ENCODE data around the gene KIF26A.

The KIF26A gene

GRCh38 chr14:104144453-104144790, 6.0 kb downstream of the KIF26A start:
- H3K36me3 ChIP-seq (ENCODE audit: control insufficient read depth in 5 of 5, insufficient read depth in 5 of 5, low read length in 5 of 5) = peaks cover 0 to 8% (median 0%) of the 10 kb centered on the region in 5 donors
- H3K4me1 ChIP-seq (ENCODE audit: control insufficient read depth in 5 of 5, insufficient read depth in 5 of 5, low read length in 5 of 5) = peaks cover 0 to 76% (median 17%) of the 10 kb centered on the region in 5 donors
- H3K9ac ChIP-seq (ENCODE audit: low read length in 5 of 5) = no peak overlapping the region
- no peak overlapping the region for H3K4me3 ChIP-seq (ENCODE audit: low read depth in 1 of 5, low read length in 5 of 5)
- H3K9me3 ChIP-seq (ENCODE audit: control insufficient read depth in 5 of 5, low read length in 5 of 5) = no peaks in the 10 kb centered on the region
- H3K27ac ChIP-seq (ENCODE audit: low read depth, low read length) = no peak overlapping the region
- peaks cover 3 to 30% (median 18%) of the 10 kb centered on the region in 5 donors for H3K27me3 ChIP-seq (ENCODE audit: control insufficient read depth in 5 of 5, insufficient read depth in 4 of 5, low read length in 5 of 5)

GRCh38 chr14:104144911-104145825, 6.8 kb downstream of the KIF26A start:
- H3K36me3 ChIP-seq (ENCODE audit: control insufficient read depth in 5 of 5, insufficient read depth in 5 of 5, low read length in 5 of 5) = peaks cover 0 to 8% (median 0%) of the 10 kb centered on the region in 5 donors
- H3K4me3 ChIP-seq (ENCODE audit: low read depth in 1 of 5, low read length in 5 of 5) = no peak overlapping the region
- no peak overlapping the region for H3K27ac ChIP-seq (ENCODE audit: low read depth, low read length)
- peaks cover 0 to 29% (median 14%) of the 10 kb centered on the region in 5 donors for H3K27me3 ChIP-seq (ENCODE audit: control insufficient read depth in 5 of 5, insufficient read depth in 4 of 5, low read length in 5 of 5)
- H3K4me1 ChIP-seq (ENCODE audit: control insufficient read depth in 5 of 5, insufficient read depth in 5 of 5, low read length in 5 of 5) = peaks cover 0 to 78% (median 20%) of the 10 kb centered on the region in 5 donors
- no peaks in the 10 kb centered on the region for H3K9me3 ChIP-seq (ENCODE audit: control insufficient read depth in 5 of 5, low read length in 5 of 5)
- H3K9ac ChIP-seq (ENCODE audit: low read length in 5 of 5) = no peak overlapping the region

GRCh38 chr14:104145826-104146601, 7.6 kb downstream of the KIF26A start:
- Histone ChIP-seq H3K9me3 (ENCODE audit: control insufficient read depth in 5 of 5, low read length in 5 of 5) (no peaks in the 10 kb centered on the region), H3K36me3 (ENCODE audit: control insufficient read depth in 5 of 5, insufficient read depth in 5 of 5, low read length in 5 of 5) (peaks cover 0 to 6% (median 0%) of the 10 kb centered on the region in 5 donors), H3K27me3 (ENCODE audit: control insufficient read depth in 5 of 5, insufficient read depth in 4 of 5, low read length in 5 of 5) (peaks cover 0 to 30% (median 14%) of the 10 kb centered on the region in 5 donors), H3K4me3 (ENCODE audit: low read depth in 1 of 5, low read length in 5 of 5) (no peak overlapping the region), H3K9ac (ENCODE audit: low read length in 5 of 5) (no peak overlapping the region), H3K27ac (ENCODE audit: low read depth, low read length) (no peak overlapping the region), H3K4me1 (ENCODE audit: control insufficient read depth in 5 of 5, insufficient read depth in 5 of 5, low read length in 5 of 5) (peaks cover 0 to 78% (median 28%) of the 10 kb centered on the region in 5 donors)

- H3K4me3 ChIP-seq (ENCODE audit: low read depth in 1 of 5, low read length in 5 of 5) = peak overlapping the region in 1 of 5 donors; percentile 13
- H3K4me1 ChIP-seq (ENCODE audit: control insufficient read depth in 5 of 5, insufficient read depth in 5 of 5, low read length in 5 of 5) = peaks cover 0 to 74% (median 28%) of the 10 kb centered on the region in 5 donors
- no peak overlapping the region for H3K27ac ChIP-seq (ENCODE audit: low read depth, low read length)
- no peak overlapping the region for H3K9ac ChIP-seq (ENCODE audit: low read length in 5 of 5)
- H3K36me3 ChIP-seq (ENCODE audit: control insufficient read depth in 5 of 5, insufficient read depth in 5 of 5, low read length in 5 of 5) = peaks cover 0 to 5% (median 0%) of the 10 kb centered on the region in 5 donors
- no peaks in the 10 kb centered on the region for H3K9me3 ChIP-seq (ENCODE audit: control insufficient read depth in 5 of 5, low read length in 5 of 5)
- peaks cover 0 to 30% (median 14%) of the 10 kb centered on the region in 5 donors for H3K27me3 ChIP-seq (ENCODE audit: control insufficient read depth in 5 of 5, insufficient read depth in 4 of 5, low read length in 5 of 5)
Observed at GRCh38 chr14:104146651-104147345, 8.4 kb downstream of the KIF26A start.

DNA sequence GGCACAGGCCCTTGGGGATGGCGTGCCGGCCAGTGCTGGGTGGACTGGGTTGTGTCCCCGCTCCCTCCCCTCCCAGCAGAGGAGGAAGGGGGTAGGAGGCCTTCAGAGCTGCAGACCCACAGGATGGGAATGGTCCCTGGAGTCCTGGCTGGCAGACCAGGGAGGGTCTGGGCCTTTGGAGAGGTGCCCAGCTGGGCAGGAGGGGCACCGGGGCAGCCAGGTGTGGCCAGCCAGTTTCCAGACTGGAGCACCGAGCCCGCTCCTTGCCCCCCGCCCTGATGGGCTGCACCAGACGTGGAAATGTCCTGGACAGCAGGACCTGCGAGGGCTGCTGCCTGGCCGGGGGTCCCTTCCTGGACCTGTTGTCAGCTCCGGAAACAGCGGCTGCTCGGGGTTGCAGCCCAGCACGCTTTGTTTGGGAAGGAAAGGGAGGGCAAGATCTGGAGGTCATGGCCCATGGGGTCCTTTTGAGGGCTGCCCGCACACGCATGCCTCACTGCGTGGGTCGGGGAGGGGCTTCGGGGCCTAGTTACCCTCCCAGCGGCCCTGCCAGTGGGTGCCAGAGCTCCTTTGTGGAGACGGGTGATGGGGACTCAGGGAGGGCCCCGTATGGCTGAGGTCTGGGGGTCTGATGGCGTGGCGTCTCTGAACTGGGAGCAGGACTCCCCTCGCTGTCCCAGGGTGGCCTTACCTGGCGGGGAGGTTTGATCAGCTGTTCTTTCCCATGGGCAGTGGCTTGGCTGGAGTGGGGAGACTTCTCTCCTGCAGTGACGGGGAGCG, 9.1 kb downstream of the KIF26A start:
- Histone ChIP-seq H3K9me3 (ENCODE audit: control insufficient read depth in 5 of 5, low read length in 5 of 5) (no peaks in the 10 kb centered on the region), H3K27me3 (ENCODE audit: control insufficient read depth in 5 of 5, insufficient read depth in 4 of 5, low read length in 5 of 5) (peaks cover 0 to 32% (median 14%) of the 10 kb centered on the region in 5 donors), H3K36me3 (ENCODE audit: control insufficient read depth in 5 of 5, insufficient read depth in 5 of 5, low read length in 5 of 5) (peaks cover 0 to 5% (median 4%) of the 10 kb centered on the region in 5 donors), H3K9ac (ENCODE audit: low read length in 5 of 5) (no peak overlapping the region), H3K4me1 (ENCODE audit: control insufficient read depth in 5 of 5, insufficient read depth in 5 of 5, low read length in 5 of 5) (peaks cover 0 to 68% (median 28%) of the 10 kb centered on the region in 5 donors), H3K27ac (ENCODE audit: low read depth, low read length) (no peak overlapping the region), H3K4me3 (ENCODE audit: low read depth in 1 of 5, low read length in 5 of 5) (peak overlapping the region in 2 of 5 donors; percentile 13 to 14)

DNA sequence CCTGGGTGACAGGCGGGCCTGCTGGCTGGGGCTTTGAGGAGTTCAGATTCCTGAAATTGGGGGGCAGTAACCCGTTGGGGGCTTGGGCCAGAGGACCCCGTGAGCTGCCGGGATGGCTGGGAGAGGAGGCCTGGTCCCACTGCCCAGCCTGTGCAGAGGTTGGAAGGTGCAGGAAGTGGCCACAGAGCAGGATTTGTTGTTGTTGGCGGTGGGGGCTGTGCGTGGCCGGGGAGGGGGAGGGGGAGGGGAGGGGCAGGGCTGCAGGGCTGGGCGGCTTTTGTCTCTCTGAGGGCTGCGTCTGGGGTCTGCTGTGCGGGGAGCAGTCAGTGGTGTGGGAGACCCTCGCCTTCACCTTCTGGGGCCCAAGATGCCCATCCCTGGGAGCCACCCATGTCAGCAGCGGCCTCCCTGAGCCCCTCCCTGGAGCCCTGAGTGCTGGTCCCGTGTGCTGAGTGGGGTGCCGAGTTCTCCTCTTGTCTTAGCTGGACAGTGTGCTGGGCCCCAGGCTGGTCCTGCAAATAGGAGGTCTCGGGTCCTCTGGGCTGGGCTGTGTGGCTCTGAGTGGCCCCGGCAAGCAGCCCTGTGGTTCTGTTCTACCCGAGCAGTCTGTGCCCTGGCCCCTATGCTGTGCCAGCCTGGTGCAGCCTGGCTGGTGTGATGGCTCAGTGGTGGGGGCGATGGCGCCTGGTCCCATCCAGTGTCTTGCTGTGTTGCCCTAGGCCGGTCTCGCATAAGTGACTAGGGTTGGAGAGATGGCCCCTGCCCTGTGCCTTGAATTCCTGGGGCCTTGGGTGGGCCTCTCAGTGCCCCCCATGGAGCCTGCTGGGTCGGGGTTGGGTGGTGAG, 10.3 kb downstream of the KIF26A start:
- Histone ChIP-seq H3K27ac (ENCODE audit: low read depth, low read length) (no peak overlapping the region), H3K9me3 (ENCODE audit: control insufficient read depth in 5 of 5, low read length in 5 of 5) (no peaks in the 10 kb centered on the region), H3K9ac (ENCODE audit: low read length in 5 of 5) (no peak overlapping the region), H3K36me3 (ENCODE audit: control insufficient read depth in 5 of 5, insufficient read depth in 5 of 5, low read length in 5 of 5) (peaks cover 0 to 11% (median 6%) of the 10 kb centered on the region in 5 donors), H3K4me1 (ENCODE audit: control insufficient read depth in 5 of 5, insufficient read depth in 5 of 5, low read length in 5 of 5) (peaks cover 0 to 66% (median 28%) of the 10 kb centered on the region in 5 donors), H3K4me3 (ENCODE audit: low read depth in 1 of 5, low read length in 5 of 5) (peak overlapping the region in 1 of 5 donors; percentile 31), H3K27me3 (ENCODE audit: control insufficient read depth in 5 of 5, insufficient read depth in 4 of 5, low read length in 5 of 5) (peaks cover 0 to 36% (median 14%) of the 10 kb centered on the region in 5 donors)

- peaks cover 0 to 62% (median 28%) of the 10 kb centered on the region in 5 donors for H3K4me1 ChIP-seq (ENCODE audit: control insufficient read depth in 5 of 5, insufficient read depth in 5 of 5, low read length in 5 of 5)
- H3K9ac ChIP-seq (ENCODE audit: low read length in 5 of 5) = no peak overlapping the region
- peaks cover 0 to 11% (median 6%) of the 10 kb centered on the region in 5 donors for H3K36me3 ChIP-seq (ENCODE audit: control insufficient read depth in 5 of 5, insufficient read depth in 5 of 5, low read length in 5 of 5)
- H3K4me3 ChIP-seq (ENCODE audit: low read depth in 1 of 5, low read length in 5 of 5) = no peak overlapping the region
- H3K9me3 ChIP-seq (ENCODE audit: control insufficient read depth in 5 of 5, low read length in 5 of 5) = no peaks in the 10 kb centered on the region
- no peak overlapping the region for H3K27ac ChIP-seq (ENCODE audit: low read depth, low read length)
- peaks cover 0 to 31% (median 10%) of the 10 kb centered on the region in 5 donors for H3K27me3 ChIP-seq (ENCODE audit: control insufficient read depth in 5 of 5, insufficient read depth in 4 of 5, low read length in 5 of 5)
Observed at GRCh38 chr14:104149278-104149595, 10.8 kb downstream of the KIF26A start.

- H3K4me3 ChIP-seq (ENCODE audit: low read depth in 1 of 5, low read length in 5 of 5) = no peak overlapping the region
Observed at GRCh38 chr14:104149617-104150135, 11.3 kb downstream of the KIF26A start.

More at GRCh38 chr14:104149617-104150135, 11.3 kb downstream of the KIF26A start:
- Histone ChIP-seq H3K36me3 (ENCODE audit: control insufficient read depth in 5 of 5, insufficient read depth in 5 of 5, low read length in 5 of 5) (peaks cover 0 to 11% (median 6%) of the 10 kb centered on the region in 5 donors), H3K27me3 (ENCODE audit: control insufficient read depth in 5 of 5, insufficient read depth in 4 of 5, low read length in 5 of 5) (peaks cover 0 to 35% (median 6%) of the 10 kb centered on the region in 5 donors), H3K9me3 (ENCODE audit: control insufficient read depth in 5 of 5, low read length in 5 of 5) (no peaks in the 10 kb centered on the region), H3K4me1 (ENCODE audit: control insufficient read depth in 5 of 5, insufficient read depth in 5 of 5, low read length in 5 of 5) (peaks cover 0 to 64% (median 28%) of the 10 kb centered on the region in 5 donors), H3K27ac (ENCODE audit: low read depth, low read length) (no peak overlapping the region), H3K9ac (ENCODE audit: low read length in 5 of 5) (no peak overlapping the region)
